H1 (cell line): ENCODE measurements around the gene WAC. TPM values are rescaled to one million over a fixed set of nuclear protein-coding genes. Genes with fewer than 3 reads are reported as not detected.

Experiments used
- BRCA1 ChIP-seq: IDR thresholded peaks from 2 replicates; pipeline ENCODE4 v1.6.1; 2012; ENCODE audit warnings: low read depth, low read length, improper control_type of control experiment
- CBX8 ChIP-seq: fragments of 300-800, 300-1000 bp; sonication (generic); IDR thresholded peaks from 2 replicates; pipeline ENCODE4 v1.7.1; 2016; ENCODE audit warnings: low read depth, low read length, borderline replicate concordance
- CHD7 ChIP-seq: fragments of 300-600 bp; sonication (generic); IDR thresholded peaks from 2 replicates; pipeline ENCODE4 v1.7.1; 2012; ENCODE audit warnings: low read length, moderate library complexity, mild to moderate bottlenecking, inconsistent platforms; ENCODE audit not compliant: insufficient replicate concordance
- CTBP2 ChIP-seq: IDR thresholded peaks from 2 replicates; pipeline ENCODE4 v1.7.0; 2011; ENCODE audit warnings: borderline replicate concordance, mild to moderate bottlenecking, moderate library complexity, mixed read lengths, low read length; ENCODE audit not compliant: insufficient read depth, insufficient read length
- GABPA ChIP-seq: IDR thresholded peaks from 2 replicates; pipeline ENCODE4 v1.6.1; 2011; ENCODE audit warnings: mild to moderate bottlenecking, low read length, moderate library complexity, borderline replicate concordance; ENCODE audit not compliant: insufficient read depth
- NANOG ChIP-seq: IDR thresholded peaks from 2 replicates; pipeline ENCODE4 v1.6.1; 2011; ENCODE audit warnings: low read length, low read depth, mild to moderate bottlenecking, inconsistent platforms; ENCODE audit not compliant: insufficient read depth, poor library complexity, severe bottlenecking
- PHF8 ChIP-seq: fragments of 200-600 bp; sonication (generic); conservative IDR thresholded peaks from 2 replicates; pipeline ENCODE4 v1.7.1; 2012; ENCODE audit warnings: low read depth, mild to moderate bottlenecking, inconsistent platforms, low read length, moderate library complexity
- POLR2AphosphoS5 ChIP-seq: IDR thresholded peaks from 2 replicates; pipeline ENCODE4 v1.6.1; 2011; ENCODE audit warnings: low read depth, low read length
- POU5F1 ChIP-seq: IDR thresholded peaks from 2 replicates; pipeline ENCODE4 v1.6.1; 2011; ENCODE audit warnings: low read depth, mild to moderate bottlenecking, low read length, moderate library complexity
- RBBP5 ChIP-seq: IDR thresholded peaks from 2 replicates; pipeline ENCODE4 v1.7.1; 2012; ENCODE audit warnings: low read depth, mild to moderate bottlenecking, inconsistent platforms, low read length, moderate library complexity, borderline replicate concordance
- TCF12 ChIP-seq: IDR thresholded peaks from 2 replicates; pipeline ENCODE4 v1.6.1; 2011; ENCODE audit warnings: low read depth, mild to moderate bottlenecking, low read length
- polyA plus RNA-seq, 7 experiments: library from polyadenylated mRNA; depleted of rRNA in 3 of 7; stranded (reverse) in 5 of 7; unstranded in 2 of 7; fragments of >200 nt in 5 of 7; fragments of 200-250 nt in 2 of 7; gene quantifications; 1 replicate in 5 of 7; 2 replicates in 1 of 7; 4 replicates in 1 of 7; pipeline versions ENCODE4 v1.2.1 to v1.2.3, GENCODE V29; 2011 to 2013; ENCODE audit warnings: missing spikeins in 2 of 7, mixed read lengths in 2 of 7
- total RNA-seq: library from RNA; stranded (reverse); fragmentation: NEBNext Ultra II Directional; extraction: Animal tissue kit (Norgen Biotek cat#: 25700); gene quantifications from 2 replicates; pipeline ENCODE4 v1.2.1, GENCODE V29; 2021

WAC gene
- total and polyA plus RNA-seq, 2 of the 8 experiments (the other 6 are each of a cell fraction or from before 2014, with no cell fraction given): 72.9 to 128 TPM

- TF ChIP-seq CHD7 (no peak), CTBP2 (no peak), POU5F1 (no peak), NANOG (no peak), GABPA (no peak), CBX8 (no peak), TCF12 (no peak), BRCA1 (no peak), RBBP5 (no peak), PHF8 (no peak), POLR2AphosphoS5 (no peak)
These were observed 131.4 kb downstream of the WAC start (continued) for GRCh38 chr10:28664369-28664740.
